Measurements from ENCODE around the gene AKR1A1. TPM values are rescaled to one million over a fixed set of nuclear protein-coding genes. Genes with fewer than 3 reads are reported as not detected.

Gene AKR1A1
- polyA plus RNA-seq, 3 donors = 219 to 245 (median 219) TPM

- no peaks in the 10 kb centered on the region for H3K79me2 ChIP-seq (ENCODE audit: insufficient read depth, low read length)
- Mint-ChIP-seq H3K27me3 (ENCODE audit: low read depth in 3 of 3) (peaks cover 0 to under 1% (median 0%) of the 10 kb centered on the region in 3 donors), H3K4me3 (no peak overlapping the region), H3K36me3 (peaks cover 23 to 31% of the 10 kb centered on the region in 2 donors), H3K27ac (no peak overlapping the region), H3K4me1 (peaks cover 15% of the 10 kb centered on the region), H3K9me3 (peaks cover 0 to 9% (median 0%) of the 10 kb centered on the region in 7 donors)
- H3K9ac ChIP-seq (ENCODE audit: insufficient read depth, low read length, poor library complexity, severe bottlenecking) = no peak overlapping the region
- TF ChIP-seq CTCF (IDR thresholded peaks at IDR 0.05) = no peak
- H3K36me3 ChIP-seq (replicated peaks in 1 of 2; ENCODE audit: control insufficient read depth in 1 of 2, insufficient read depth in 2 of 2, low read length in 2 of 2) = peaks cover 21 to 27% of the 10 kb centered on the region in 2 donors
- H3K27ac ChIP-seq (ENCODE audit: low read depth in 1 of 2, low read length in 2 of 2) = no peak overlapping the region
- H3K4me1 ChIP-seq (ENCODE audit: control insufficient read depth in 1 of 2, insufficient read depth in 2 of 2, low read length in 2 of 2) = peaks cover 8 to 9% of the 10 kb centered on the region in 2 donors
- WGBS (ENCODE audit: insufficient coverage) = 100% methylated on average over 3 of the region's 7 CpGs
- H4K20me1 ChIP-seq (ENCODE audit: insufficient read depth, low read length) = peaks cover 15% of the 10 kb centered on the region
- intact Hi-C loops (cut with micrococcal nuclease) = loop anchor here in 1 of 2 donors (10.0 kb wide), 1 partner anchor 229 kb away; the partner anchor contains the start of genes MUTYH and TOE1
- H3K27me3 ChIP-seq (ENCODE audit: control insufficient read depth in 2 of 2, insufficient read depth in 2 of 2, low read length in 2 of 2) = no peaks in the 10 kb centered on the region
- H2AFZ ChIP-seq (ENCODE audit: insufficient read depth, low read depth, low read length, poor library complexity, severe bottlenecking) = no peak overlapping the region
- no peak overlapping the region for H3K4me3 ChIP-seq (replicated peaks in 1 of 3; ENCODE audit: low read depth in 2 of 3, low read length in 3 of 3)
- no peaks in the 10 kb centered on the region for H3K9me3 ChIP-seq (replicated peaks in 1 of 2; ENCODE audit: control insufficient read depth in 1 of 2, insufficient read depth in 1 of 2, low read length in 2 of 2)
- H3K4me2 ChIP-seq (replicated peaks; ENCODE audit: extremely low read depth, low read length, poor library complexity, severe bottlenecking) = no peak overlapping the region
- no peak for DNase-seq
Observed at GRCh38 chr1:45574105-45574626, 23.5 kb downstream of the AKR1A1 start.

GRCh38 chr1:45583264-45583665 lies 32.6 kb downstream of the AKR1A1 start:
- H3K4me1 ChIP-seq (ENCODE audit: control insufficient read depth in 1 of 2, insufficient read depth in 2 of 2, low read length in 2 of 2) = peaks cover 40 to 42% of the 10 kb centered on the region in 2 donors
- H3K27ac ChIP-seq (ENCODE audit: low read depth in 1 of 2, low read length in 2 of 2) = peak overlapping the region; percentile 83 to 84
- no peaks in the 10 kb centered on the region for H3K36me3 Mint-ChIP-seq
- H3K9me3 ChIP-seq (replicated peaks in 1 of 2; ENCODE audit: control insufficient read depth in 1 of 2, insufficient read depth in 1 of 2, low read length in 2 of 2) = no peaks in the 10 kb centered on the region
- H3K27ac Mint-ChIP-seq = peak overlapping the region; percentile 94 to 98 (median 97)
- peaks cover 0 to 7% (median 0%) of the 10 kb centered on the region in 7 donors for H3K9me3 Mint-ChIP-seq
- H3K4me3 ChIP-seq (replicated peaks in 1 of 3; ENCODE audit: low read depth in 2 of 3, low read length in 3 of 3) = peak overlapping the region; percentile 74 to 99 (median 97)
- H3K36me3 ChIP-seq (replicated peaks in 1 of 2; ENCODE audit: control insufficient read depth in 1 of 2, insufficient read depth in 2 of 2, low read length in 2 of 2) = no peaks in the 10 kb centered on the region
- peak; percentile 97 to 99 (median 97) for DNase-seq
- peaks cover 39% of the 10 kb centered on the region for H3K4me1 Mint-ChIP-seq
- WGBS (ENCODE audit: insufficient coverage) = 0% methylated on average over 17 of the region's 19 CpGs
- H3K9ac ChIP-seq (ENCODE audit: insufficient read depth, low read length, poor library complexity, severe bottlenecking) = peak overlapping the region; percentile 83
- no peak for TF ChIP-seq CTCF (IDR thresholded peaks at IDR 0.05)
- H3K4me3 Mint-ChIP-seq = peak overlapping the region; percentile 98 to 99
- H2AFZ ChIP-seq (ENCODE audit: insufficient read depth, low read depth, low read length, poor library complexity, severe bottlenecking) = peak overlapping the region; percentile 97
- peak overlapping the region; percentile 94 for H3K4me2 ChIP-seq (replicated peaks; ENCODE audit: extremely low read depth, low read length, poor library complexity, severe bottlenecking)
- H4K20me1 ChIP-seq (ENCODE audit: insufficient read depth, low read length) = peaks cover 29% of the 10 kb centered on the region
- no peaks in the 10 kb centered on the region for H3K27me3 ChIP-seq (ENCODE audit: control insufficient read depth in 2 of 2, insufficient read depth in 2 of 2, low read length in 2 of 2)
- peaks cover 0 to 2% (median 0%) of the 10 kb centered on the region in 3 donors for H3K27me3 Mint-ChIP-seq (ENCODE audit: low read depth in 3 of 3)
- peaks cover 44% of the 10 kb centered on the region for H3K79me2 ChIP-seq (ENCODE audit: insufficient read depth, low read length)
- intact Hi-C loops (cut with micrococcal nuclease) = loop anchor here (5.0 to 10.0 kb wide), 3 partner anchors 102 to 568 kb away; partner anchors contain the start of genes GPBP1L1 (in 2 of the 2), TMEM69 (in 2 of the 2), HECTD3 (in 1 of the 2) and UROD (in 1 of the 2)
